ENCODE data around the gene AEBP2. TPM values are rescaled to one million over a fixed set of nuclear protein-coding genes. Genes with fewer than 3 reads are reported as not detected.
"Not testable (repeated sequence)": the region's sequence is repeated elsewhere in the genome, so short reads cannot be mapped to it uniquely, and the experiment has no call there.

AEBP2 gene
- total RNA-seq, 1 experiment from 2014 or later, result 50.3 TPM

DNA sequence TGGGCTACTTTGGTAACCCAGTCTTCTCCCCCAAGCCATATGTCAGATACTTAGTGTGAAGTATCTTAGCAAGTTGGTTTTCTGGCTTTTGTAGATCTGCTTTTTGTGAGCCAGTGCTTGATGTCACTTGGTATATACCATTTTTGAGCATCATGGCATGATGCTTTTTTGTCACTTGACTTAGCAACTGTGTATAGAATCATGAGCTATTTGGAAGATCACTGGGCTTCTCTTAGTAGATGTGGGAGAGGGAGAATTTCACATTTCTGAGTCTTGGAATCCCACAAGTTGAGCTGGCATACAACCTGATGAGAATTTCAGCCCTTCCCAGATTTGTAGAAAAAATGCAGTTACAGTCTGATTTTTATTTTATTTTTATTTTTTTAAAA is 24.9 kb downstream of the AEBP2 start:
- CTCF ChIA-PET, result no interaction called here

DNA sequence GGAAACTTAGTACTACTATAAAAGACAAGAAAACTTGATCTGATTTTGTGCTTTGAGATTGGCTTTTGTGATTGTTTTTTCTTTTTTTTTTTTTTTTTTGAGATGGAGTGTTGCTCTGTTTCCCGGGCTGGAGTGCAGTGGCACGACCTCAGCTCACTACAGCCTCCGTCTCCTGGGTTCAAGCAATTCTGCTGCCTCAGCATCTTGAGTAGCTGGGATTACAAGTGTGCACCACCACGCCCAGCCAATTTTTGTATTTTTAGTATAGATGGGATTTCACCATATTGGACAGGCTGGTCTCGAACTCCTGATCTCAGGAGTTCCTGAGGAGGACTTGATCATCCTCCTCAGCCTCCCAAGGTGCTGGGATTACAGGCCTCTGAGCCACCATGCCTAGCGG is 26.4 kb downstream of the AEBP2 start:
- Histone ChIP-seq H3K36me3 (ENCODE audit: low read depth) (peaks cover 13% of the 10 kb centered on the region; the same call in 1 of the 2 replicates), H3K27ac (no peak overlapping the region), H4K20me1 (ENCODE audit: insufficient read depth) (peaks cover 11% of the 10 kb centered on the region), H3K9me2 (ENCODE audit: insufficient read depth) (no peaks in the 10 kb centered on the region), H2AFZ (no peak overlapping the region), H3K4me3 (no peak overlapping the region), H3K4me2 (no peak overlapping the region), H3K79me2 (ENCODE audit: low read depth) (peaks cover 33% of the 10 kb centered on the region), H3K27me3 (ENCODE audit: insufficient read depth, low read depth) (no peaks in the 10 kb centered on the region), H3K9me3 (ENCODE audit: insufficient read depth, low read depth) (no peaks in the 10 kb centered on the region), H3K4me1 (replicated peaks; ENCODE audit: insufficient read depth) (no peaks in the 10 kb centered on the region), H3F3A (ENCODE audit: insufficient read depth, low read depth) (no peaks in the 10 kb centered on the region)
- intact Hi-C loops (cut with micrococcal nuclease; ENCODE audit: unreplicated experiment), result no loop called here
- ChIA-PET POLR2A (ENCODE audit: unreplicated experiment) (no interaction called here), CTCF (no interaction called here)
- DNase-seq, result no peak
- TF ChIP-seq, protein P1, sequence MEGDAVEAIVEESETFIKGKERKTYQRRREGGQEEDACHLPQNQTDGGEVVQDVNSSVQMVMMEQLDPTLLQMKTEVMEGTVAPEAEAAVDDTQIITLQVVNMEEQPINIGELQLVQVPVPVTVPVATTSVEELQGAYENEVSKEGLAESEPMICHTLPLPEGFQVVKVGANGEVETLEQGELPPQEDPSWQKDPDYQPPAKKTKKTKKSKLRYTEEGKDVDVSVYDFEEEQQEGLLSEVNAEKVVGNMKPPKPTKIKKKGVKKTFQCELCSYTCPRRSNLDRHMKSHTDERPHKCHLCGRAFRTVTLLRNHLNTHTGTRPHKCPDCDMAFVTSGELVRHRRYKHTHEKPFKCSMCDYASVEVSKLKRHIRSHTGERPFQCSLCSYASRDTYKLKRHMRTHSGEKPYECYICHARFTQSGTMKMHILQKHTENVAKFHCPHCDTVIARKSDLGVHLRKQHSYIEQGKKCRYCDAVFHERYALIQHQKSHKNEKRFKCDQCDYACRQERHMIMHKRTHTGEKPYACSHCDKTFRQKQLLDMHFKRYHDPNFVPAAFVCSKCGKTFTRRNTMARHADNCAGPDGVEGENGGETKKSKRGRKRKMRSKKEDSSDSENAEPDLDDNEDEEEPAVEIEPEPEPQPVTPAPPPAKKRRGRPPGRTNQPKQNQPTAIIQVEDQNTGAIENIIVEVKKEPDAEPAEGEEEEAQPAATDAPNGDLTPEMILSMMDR (conservative IDR thresholded peaks at IDR 0.05), result no peak
- no peak for TF ChIP-seq EZH2 (IDR thresholded peaks at IDR 0.05; ENCODE audit: low read depth)
- BruUV-seq (replicated peaks), result no TSS peak

More for the DNA sequence above, 24.9 kb downstream of the AEBP2 start:
- Histone ChIP-seq H3K4me2 (no peak overlapping the region), H2AFZ (no peak overlapping the region), H3K4me1 (replicated peaks; ENCODE audit: insufficient read depth) (no peaks in the 10 kb centered on the region), H3K27ac (no peak overlapping the region), H3F3A (ENCODE audit: insufficient read depth, low read depth) (no peaks in the 10 kb centered on the region), H3K4me3 (no peak overlapping the region), H3K36me3 (ENCODE audit: low read depth) (peaks cover 13% of the 10 kb centered on the region; the same call in 1 of the 2 replicates), H4K20me1 (ENCODE audit: insufficient read depth) (peaks cover 24% of the 10 kb centered on the region), H3K9me3 (ENCODE audit: insufficient read depth, low read depth) (no peaks in the 10 kb centered on the region), H3K79me2 (ENCODE audit: low read depth) (peaks cover 48% of the 10 kb centered on the region), H3K9me2 (ENCODE audit: insufficient read depth) (no peaks in the 10 kb centered on the region), H3K27me3 (ENCODE audit: insufficient read depth, low read depth) (no peaks in the 10 kb centered on the region)
- no TSS peak for BruUV-seq (replicated peaks)
- POLR2A ChIA-PET (ENCODE audit: unreplicated experiment), result interaction anchor here (0.6 kb wide), 1 partner anchor 69 kb away, joined by 3 read pairs; no protein-coding TSS in a partner anchor
- TF ChIP-seq, protein P1 (conservative IDR thresholded peaks at IDR 0.05), result no peak
- TF ChIP-seq EZH2 (IDR thresholded peaks at IDR 0.05; ENCODE audit: low read depth), result no peak
- no peak for DNase-seq
- intact Hi-C loops (cut with micrococcal nuclease; ENCODE audit: unreplicated experiment), result no loop called here

DNA sequence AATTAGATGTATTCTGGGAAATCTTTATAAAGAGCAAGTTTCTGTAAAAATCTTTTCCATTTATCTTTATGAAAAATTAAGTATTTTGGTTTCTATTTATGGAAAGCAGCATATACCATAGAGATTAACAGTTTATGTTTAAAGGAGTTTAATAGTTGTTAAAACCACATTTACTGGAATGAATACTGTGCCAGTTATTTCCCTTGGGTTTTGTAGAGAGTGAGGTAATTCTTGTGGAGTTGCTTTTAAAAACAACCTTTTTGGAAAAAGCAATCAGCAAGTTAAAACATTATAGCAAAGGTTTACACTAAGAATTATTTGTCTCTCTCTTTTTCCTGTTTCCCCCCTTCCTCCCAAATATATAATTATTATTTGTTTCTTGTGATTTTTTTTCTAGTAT is 34.9 kb downstream of the AEBP2 start:
- Histone ChIP-seq H3K4me1 (replicated peaks; ENCODE audit: insufficient read depth) (no peaks in the 10 kb centered on the region), H3K27me3 (ENCODE audit: insufficient read depth, low read depth) (no peaks in the 10 kb centered on the region), H3K36me3 (ENCODE audit: low read depth) (peaks cover 12% of the 10 kb centered on the region; the same call in 1 of the 2 replicates), H3F3A (ENCODE audit: insufficient read depth, low read depth) (0 out of 2 replicates have a peak, but pooled peaks cover 8% of the 10 kb centered on the region), H3K4me3 (no peak overlapping the region), H3K79me2 (ENCODE audit: low read depth) (peaks cover 61% of the 10 kb centered on the region), H2AFZ (no peak overlapping the region), H3K4me2 (no peak overlapping the region), H3K9me3 (ENCODE audit: insufficient read depth, low read depth) (no peaks in the 10 kb centered on the region), H3K27ac (no peak overlapping the region), H4K20me1 (ENCODE audit: insufficient read depth) (peaks cover 10% of the 10 kb centered on the region), H3K9me2 (ENCODE audit: insufficient read depth) (no peaks in the 10 kb centered on the region)
- CTCF ChIA-PET, result no interaction called here
- intact Hi-C loops (cut with micrococcal nuclease; ENCODE audit: unreplicated experiment), result no loop called here
- no TSS peak for BruUV-seq (replicated peaks)
- POLR2A ChIA-PET (ENCODE audit: unreplicated experiment), result interaction anchor here (0.6 kb wide), 2 partner anchors 26 to 64 kb away, joined by 3 to 5 read pairs; no protein-coding TSS in a partner anchor
- TF ChIP-seq, protein P1 (conservative IDR thresholded peaks at IDR 0.05), result no peak
- no peak for TF ChIP-seq EZH2 (IDR thresholded peaks at IDR 0.05; ENCODE audit: low read depth)
- DNase-seq, result no peak

DNA sequence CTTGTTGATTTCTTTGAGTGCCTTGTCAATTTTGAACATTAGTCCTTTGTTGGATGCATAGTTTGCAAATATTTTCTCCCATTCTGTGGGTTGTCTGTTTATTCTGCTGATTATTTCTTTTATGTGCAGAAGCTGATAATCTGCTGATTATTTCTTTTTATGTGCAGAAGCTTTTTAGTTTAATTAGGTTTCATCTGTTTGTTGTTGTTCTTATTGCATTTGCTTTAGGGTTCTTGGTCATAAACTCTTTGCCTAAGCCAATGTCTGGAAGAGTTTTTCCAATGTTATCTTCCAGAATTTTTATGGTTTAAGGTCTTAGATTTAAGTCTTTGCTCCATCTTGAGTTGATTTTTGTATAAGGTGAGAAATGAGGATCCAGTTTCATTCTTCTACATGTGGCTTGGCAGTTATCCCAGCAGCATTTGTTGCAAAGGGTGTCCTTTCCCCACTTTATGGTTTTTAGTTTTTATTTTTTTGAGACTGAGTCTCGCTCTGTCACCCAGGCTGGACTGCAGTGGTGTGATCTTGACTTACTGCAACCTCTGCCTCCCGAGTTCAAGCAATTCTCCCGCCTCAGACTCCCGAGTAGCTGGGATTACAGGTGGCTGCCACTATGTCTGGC is 36.7 kb downstream of the AEBP2 start:
- H3K27ac ChIP-seq; H3F3A ChIP-seq (ENCODE audit: insufficient read depth, low read depth); POLR2A ChIA-PET (ENCODE audit: unreplicated experiment); H3K4me2 ChIP-seq; intact Hi-C loops (cut with micrococcal nuclease; ENCODE audit: unreplicated experiment); H3K9me3 ChIP-seq (ENCODE audit: insufficient read depth, low read depth); H3K4me1 ChIP-seq (replicated peaks; ENCODE audit: insufficient read depth); DNase-seq; BruUV-seq (replicated peaks); H3K27me3 ChIP-seq (ENCODE audit: insufficient read depth, low read depth); H3K4me3 ChIP-seq; H3K9me2 ChIP-seq (ENCODE audit: insufficient read depth); H2AFZ ChIP-seq; CTCF ChIA-PET: not testable (repeated sequence)
- H3K79me2 ChIP-seq (ENCODE audit: low read depth), result peaks cover 76% of the 10 kb centered on the region
- peaks cover 14% of the 10 kb centered on the region; the same call in 1 of the 2 replicates for H3K36me3 ChIP-seq (ENCODE audit: low read depth)
- peaks cover 14% of the 10 kb centered on the region for H4K20me1 ChIP-seq (ENCODE audit: insufficient read depth)
